ENCODE measurements around the gene FANCC. TPM values are rescaled to one million over a fixed set of nuclear protein-coding genes. Genes with fewer than 3 reads are reported as not detected.

FANCC gene
- total RNA-seq, 1 donor: 5.4 TPM

DNA sequence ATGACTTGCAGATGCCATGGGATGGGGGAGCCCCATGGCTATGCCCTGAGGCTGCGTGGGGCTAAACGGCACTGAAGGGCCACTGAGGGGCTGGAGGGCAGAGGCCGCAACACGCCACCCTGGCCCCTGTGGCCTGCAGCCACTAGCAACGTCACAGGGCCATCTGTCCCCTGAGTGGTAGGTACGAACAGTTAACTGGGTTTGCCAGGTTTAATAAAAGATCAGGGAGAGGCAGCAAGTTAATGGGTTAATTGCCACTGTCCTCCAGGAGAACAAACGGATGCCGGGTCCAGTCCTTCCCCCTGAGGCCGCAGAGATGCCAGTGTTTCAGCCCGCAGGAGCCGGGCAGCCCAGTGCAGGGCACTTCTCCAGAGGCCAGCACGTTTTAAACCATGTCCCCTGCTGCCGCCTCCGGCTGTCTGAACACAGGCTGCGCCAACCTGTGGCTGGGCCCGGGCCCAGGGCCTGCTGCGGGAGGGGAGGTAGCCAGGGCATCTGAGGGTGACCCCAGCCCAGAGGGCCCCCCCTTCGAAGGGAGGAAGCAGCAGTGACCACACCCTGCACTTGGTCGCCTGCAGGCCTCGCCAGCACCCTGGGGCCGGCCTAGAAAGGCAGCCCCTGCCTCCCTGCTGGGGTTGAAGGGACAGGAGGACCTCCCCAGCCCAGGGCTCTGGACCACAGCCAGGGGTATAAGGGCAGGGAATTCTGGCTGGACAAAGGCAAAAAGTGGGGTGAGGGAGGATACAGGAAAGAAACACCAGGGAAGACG lies 227.3 kb downstream of the FANCC start:
- Histone ChIP-seq H3K27me3 (ENCODE audit: insufficient read depth, low read length) (no peaks in the 10 kb centered on the region), H4K20me1 (ENCODE audit: insufficient read depth, low read length) (peaks cover 10% of the 10 kb centered on the region), H3K4me1 (ENCODE audit: insufficient read depth, low read length) (peaks cover 65% of the 10 kb centered on the region), H3K27ac (ENCODE audit: low read depth, low read length) (peak overlapping the region; percentile 97), H3K4me2 (ENCODE audit: insufficient read depth, low read length) (no peak overlapping the region), H2AFZ (ENCODE audit: low read length) (no peak overlapping the region), H3K9me3 (ENCODE audit: low read depth, low read length) (no peaks in the 10 kb centered on the region), H3K36me3 (ENCODE audit: insufficient read depth, low read length) (peaks cover 52% of the 10 kb centered on the region), H3K4me3 (ENCODE audit: insufficient read depth, low read length) (no peak overlapping the region), H3K79me2 (ENCODE audit: insufficient read depth, low read length) (peaks cover 48% of the 10 kb centered on the region)
- TF ChIP-seq, protein P1, sequence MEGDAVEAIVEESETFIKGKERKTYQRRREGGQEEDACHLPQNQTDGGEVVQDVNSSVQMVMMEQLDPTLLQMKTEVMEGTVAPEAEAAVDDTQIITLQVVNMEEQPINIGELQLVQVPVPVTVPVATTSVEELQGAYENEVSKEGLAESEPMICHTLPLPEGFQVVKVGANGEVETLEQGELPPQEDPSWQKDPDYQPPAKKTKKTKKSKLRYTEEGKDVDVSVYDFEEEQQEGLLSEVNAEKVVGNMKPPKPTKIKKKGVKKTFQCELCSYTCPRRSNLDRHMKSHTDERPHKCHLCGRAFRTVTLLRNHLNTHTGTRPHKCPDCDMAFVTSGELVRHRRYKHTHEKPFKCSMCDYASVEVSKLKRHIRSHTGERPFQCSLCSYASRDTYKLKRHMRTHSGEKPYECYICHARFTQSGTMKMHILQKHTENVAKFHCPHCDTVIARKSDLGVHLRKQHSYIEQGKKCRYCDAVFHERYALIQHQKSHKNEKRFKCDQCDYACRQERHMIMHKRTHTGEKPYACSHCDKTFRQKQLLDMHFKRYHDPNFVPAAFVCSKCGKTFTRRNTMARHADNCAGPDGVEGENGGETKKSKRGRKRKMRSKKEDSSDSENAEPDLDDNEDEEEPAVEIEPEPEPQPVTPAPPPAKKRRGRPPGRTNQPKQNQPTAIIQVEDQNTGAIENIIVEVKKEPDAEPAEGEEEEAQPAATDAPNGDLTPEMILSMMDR (IDR thresholded peaks at IDR 0.05; ENCODE audit: extremely low read depth, low read depth, low read length): no peak
- peak; percentile 79 for DNase-seq (ENCODE audit: insufficient read length, low spot score, missing footprints)

DNA sequence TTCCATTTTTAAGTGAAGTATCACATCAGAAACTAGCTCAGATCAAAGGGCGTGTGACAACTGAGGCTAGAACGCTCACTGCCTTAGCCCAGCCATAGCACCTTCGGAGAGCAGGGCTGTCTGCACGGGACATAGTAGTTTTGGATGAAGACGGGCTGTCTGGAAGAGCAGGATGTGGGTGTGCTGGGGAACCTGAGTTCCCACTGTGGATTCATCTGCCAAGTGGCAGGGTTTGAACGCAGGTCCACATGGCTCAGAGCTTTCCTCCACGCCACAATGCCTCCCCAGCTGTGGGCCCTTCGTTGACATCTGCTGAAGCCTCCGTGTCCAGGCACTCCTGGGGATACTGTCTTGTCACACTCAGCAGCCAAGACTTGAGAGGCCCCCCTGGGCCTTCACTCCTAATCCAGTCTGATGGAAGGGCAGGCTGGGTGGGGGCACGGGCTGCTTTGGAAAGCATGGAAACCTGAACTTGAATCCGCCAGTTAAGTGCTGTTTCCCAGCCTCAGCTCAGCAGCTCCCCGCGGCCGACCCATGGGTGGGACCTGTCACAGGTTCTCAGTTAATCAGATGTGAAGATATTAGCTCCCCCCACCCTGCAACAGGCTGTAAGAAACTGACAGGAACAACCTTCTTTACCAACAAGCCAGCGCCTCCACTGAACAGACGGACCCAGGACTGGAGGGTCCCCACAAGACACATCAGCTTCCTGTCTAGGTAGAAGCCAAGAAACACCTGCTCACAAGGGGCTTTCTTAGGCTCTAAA lies 228.1 kb downstream of the FANCC start:
- Histone ChIP-seq H3K4me1 (ENCODE audit: insufficient read depth, low read length) (peaks cover 65% of the 10 kb centered on the region), H3K4me3 (ENCODE audit: insufficient read depth, low read length) (no peak overlapping the region), H3K27me3 (ENCODE audit: insufficient read depth, low read length) (no peaks in the 10 kb centered on the region), H4K20me1 (ENCODE audit: insufficient read depth, low read length) (peaks cover 17% of the 10 kb centered on the region), H3K9me3 (ENCODE audit: low read depth, low read length) (no peaks in the 10 kb centered on the region), H3K79me2 (ENCODE audit: insufficient read depth, low read length) (peaks cover 55% of the 10 kb centered on the region), H3K4me2 (ENCODE audit: insufficient read depth, low read length) (no peak overlapping the region), H3K27ac (ENCODE audit: low read depth, low read length) (peak overlapping the region; percentile 97), H3K36me3 (ENCODE audit: insufficient read depth, low read length) (peaks cover 59% of the 10 kb centered on the region), H2AFZ (ENCODE audit: low read length) (no peak overlapping the region)
- DNase-seq (ENCODE audit: insufficient read length, low spot score, missing footprints): peak; percentile 83
- TF ChIP-seq, protein P1 (IDR thresholded peaks at IDR 0.05; ENCODE audit: extremely low read depth, low read depth, low read length): no peak

DNA sequence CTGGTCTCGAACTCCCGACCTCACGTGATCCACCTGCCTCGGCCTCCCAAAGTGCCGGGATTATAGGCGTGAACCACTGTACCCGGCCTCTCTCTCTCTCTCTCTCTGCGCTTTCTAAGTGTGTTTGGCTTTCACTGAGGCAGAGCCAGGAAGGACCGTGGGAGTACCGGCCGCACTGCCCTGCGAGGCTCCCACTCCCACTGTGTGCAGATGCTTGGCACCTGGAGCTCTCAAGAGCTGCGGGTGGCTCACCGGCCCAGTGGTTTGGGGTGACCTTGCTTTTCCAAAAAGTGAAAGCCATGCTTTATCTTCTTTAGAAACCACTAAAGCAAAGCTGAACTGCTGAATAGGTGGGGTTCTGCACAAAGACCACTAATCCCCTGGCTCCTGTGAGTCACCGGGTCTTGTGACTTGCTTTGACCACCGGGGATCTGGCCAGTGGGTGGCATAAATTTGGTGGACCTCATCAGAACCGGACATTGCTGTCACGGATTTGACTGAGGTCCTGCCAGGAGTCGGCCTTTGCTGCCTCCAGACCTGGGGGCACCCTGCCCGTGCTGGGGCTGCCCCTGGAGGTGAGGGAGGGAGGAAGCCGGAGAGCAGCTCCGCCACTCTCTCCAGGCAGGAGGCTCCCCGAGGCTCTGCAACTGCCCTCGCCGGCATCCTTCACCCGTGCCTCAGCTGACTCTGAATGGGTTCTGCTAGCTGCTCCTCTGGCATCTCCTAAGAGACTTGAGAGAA lies 228.9 kb downstream of the FANCC start:
- H3K4me1 ChIP-seq (ENCODE audit: insufficient read depth, low read length): peaks cover 62% of the 10 kb centered on the region
- no peaks in the 10 kb centered on the region for H3K27me3 ChIP-seq (ENCODE audit: insufficient read depth, low read length)
- peaks cover 59% of the 10 kb centered on the region for H3K79me2 ChIP-seq (ENCODE audit: insufficient read depth, low read length)
- DNase-seq (ENCODE audit: insufficient read length, low spot score, missing footprints): peak; percentile 94
- no peak overlapping the region for H3K4me2 ChIP-seq (ENCODE audit: insufficient read depth, low read length)
- peaks cover 61% of the 10 kb centered on the region for H3K36me3 ChIP-seq (ENCODE audit: insufficient read depth, low read length)
- H2AFZ ChIP-seq (ENCODE audit: low read length): no peak overlapping the region
- TF ChIP-seq, protein P1 (IDR thresholded peaks at IDR 0.05; ENCODE audit: extremely low read depth, low read depth, low read length): no peak
- H3K9me3 ChIP-seq (ENCODE audit: low read depth, low read length): no peaks in the 10 kb centered on the region
- H3K27ac ChIP-seq (ENCODE audit: low read depth, low read length): peak overlapping the region; percentile 97
- peaks cover 22% of the 10 kb centered on the region for H4K20me1 ChIP-seq (ENCODE audit: insufficient read depth, low read length)
- no peak overlapping the region for H3K4me3 ChIP-seq (ENCODE audit: insufficient read depth, low read length)

Measured in osteoblast (primary cell).